ENCODE data around the gene FOXQ1. TPM values are rescaled to one million over a fixed set of nuclear protein-coding genes. Genes with fewer than 3 reads are reported as not detected.

Gene FOXQ1
- total and polyA plus RNA-seq, 10 of the 15 experiments (the other 5 are each of a cell fraction or from before 2014, with no cell fraction given) = 0.08 TPM; not detected in 9

- TF ChIP-seq IRF5 (IDR thresholded peaks at IDR 0.05; ENCODE audit: borderline replicate concordance) (no peak), NKRF (conservative IDR thresholded peaks at IDR 0.05) (no peak), CTCF (IDR thresholded peaks at IDR 0.05 in 2 of 3, conservative IDR thresholded peaks at IDR 0.05 in 1 of 3; ENCODE audit: control insufficient read depth in 2 of 3, extremely low read depth in 1 of 3, insufficient read depth in 1 of 3, low read depth in 3 of 3, low read length in 3 of 3) (no peak), JUND (IDR thresholded peaks at IDR 0.05; ENCODE audit: low read depth, low read length) (no peak), HDAC2 (IDR thresholded peaks at IDR 0.05) (no peak), IRF3 (IDR thresholded peaks at IDR 0.05) (no peak), CREB1 (IDR thresholded peaks at IDR 0.05; ENCODE audit: low read depth) (no peak), E4F1 (IDR thresholded peaks at IDR 0.05; ENCODE audit: borderline replicate concordance, partially characterized antibody) (no peak), SREBF1 (IDR thresholded peaks at IDR 0.05; ENCODE audit: low read length) (no peak)
These were observed 16.5 kb upstream of the FOXQ1 start (continued) for GRCh38 chr6:1295420-1295819.
